GM23338 (cell line): ENCODE measurements around the gene CETN1. TPM values are rescaled to one million over a fixed set of nuclear protein-coding genes. Genes with fewer than 3 reads are reported as not detected.
A peak's percentile ranks its signal among the peaks of the same experiment; 100 is the strongest.

ENCODE experiments used
- ATAC-seq: fragments of 200-7000 bp; cut with Tn5 transposase; 3 replicates; pipeline ENCODE4 v1.9.1; 2020
- DNase-seq: peaks from one replicate; pipeline ENCODE4 v3.0.0-alpha.2; 2015; ENCODE audit warnings: low spot score
- H2AFZ ChIP-seq: fragments of 200-600 bp; sonication (generic); 2 replicates; pipeline ENCODE4 v1.8.0; 2016; ENCODE audit warnings: antibody characterized with exemption, mild to moderate bottlenecking, moderate library complexity
- H3F3A ChIP-seq: fragments of 200-600 bp; sonication (generic); replicated peaks from 2 replicates; pipeline ENCODE4 v1.8.0; 2017; ENCODE audit warnings: antibody characterized with exemption, mixed run types, low read depth
- H3K27ac ChIP-seq: fragments of 200-600 bp; sonication (generic); 2 replicates; pipeline ENCODE4 v1.6.1; 2016; ENCODE audit warnings: low read depth
- H3K27me3 ChIP-seq: fragments of 200-600 bp; sonication (generic); 2 replicates; pipeline ENCODE4 v1.8.0; 2016; ENCODE audit warnings: mild to moderate bottlenecking, mixed run types, moderate library complexity; ENCODE audit not compliant: insufficient read depth
- H3K36me3 ChIP-seq: fragments of 200-600 bp; sonication (generic); 2 replicates; pipeline ENCODE4 v1.8.0; 2016; ENCODE audit warnings: mild to moderate bottlenecking; ENCODE audit not compliant: insufficient read depth
- H3K4me1 ChIP-seq: fragments of 200-600 bp; sonication (generic); 2 replicates; pipeline ENCODE4 v1.8.0; 2016; ENCODE audit warnings: mild to moderate bottlenecking, moderate library complexity; ENCODE audit not compliant: insufficient read depth
- H3K4me2 ChIP-seq: fragments of 200-600 bp; sonication (generic); 2 replicates; pipeline ENCODE4 v1.7.1; 2017; ENCODE audit warnings: mixed run types
- H3K4me3 ChIP-seq: fragments of 200-600 bp; sonication (generic); 2 replicates; pipeline ENCODE4 v1.6.1; 2016; ENCODE audit warnings: mixed run types
- H3K79me2 ChIP-seq: fragments of 200-600 bp; sonication (generic); replicated peaks from 2 replicates; pipeline ENCODE4 v1.8.0; 2017; ENCODE audit warnings: mild to moderate bottlenecking; ENCODE audit not compliant: insufficient read depth
- H3K9me2 ChIP-seq: fragments of 200-600 bp; sonication (generic); 2 replicates; pipeline ENCODE4 v1.8.0; 2017; ENCODE audit not compliant: insufficient read depth
- H4K20me1 ChIP-seq: fragments of 200-600 bp; sonication (generic); replicated peaks from 2 replicates; pipeline ENCODE4 v1.8.0; 2017; ENCODE audit warnings: mild to moderate bottlenecking; ENCODE audit not compliant: insufficient read depth
- H3K27ac Mint-ChIP-seq: 2 replicates; pipeline ENCODE4 v1.8.0; 2020; ENCODE audit warnings: inconsistent platforms, mild to moderate bottlenecking, moderate library complexity, mixed read lengths
- H3K27me3 Mint-ChIP-seq: 3 replicates; pipeline ENCODE4 v1.8.0; 2022; ENCODE audit warnings: low read depth, mild to moderate bottlenecking, moderate library complexity, mixed read lengths, inconsistent platforms; ENCODE audit not compliant: insufficient read depth, poor library complexity
- H3K36me3 Mint-ChIP-seq: 3 replicates; pipeline ENCODE4 v1.8.0; 2021; ENCODE audit warnings: low read depth, mild to moderate bottlenecking, inconsistent platforms, moderate library complexity, mixed read lengths
- H3K4me1 Mint-ChIP-seq: 3 replicates; pipeline ENCODE4 v1.8.0; 2020; ENCODE audit warnings: mild to moderate bottlenecking, inconsistent platforms, mixed read lengths
- H3K4me3 Mint-ChIP-seq: 3 replicates; pipeline ENCODE4 v1.8.0; 2021; ENCODE audit warnings: moderate library complexity, mild to moderate bottlenecking, inconsistent platforms, mixed read lengths
- H3K9me3 Mint-ChIP-seq: 3 replicates; pipeline ENCODE4 v1.8.0; 2020; ENCODE audit warnings: moderate library complexity, mild to moderate bottlenecking, inconsistent platforms, mixed read lengths
- CREB1 ChIP-seq: fragments of 250-450 bp; sonication (Bioruptor Pico); IDR thresholded peaks from 2 replicates; pipeline ENCODE4 v1.5.0; 2020; ENCODE audit warnings: low read depth, mild to moderate bottlenecking, moderate library complexity
- NANOG ChIP-seq: IDR thresholded peaks from 2 replicates; pipeline ENCODE4 v1.6.1; 2016; ENCODE audit warnings: antibody characterized with exemption, borderline replicate concordance
- STAT1 ChIP-seq: IDR thresholded peaks from one replicate; pipeline ENCODE4 v1.6.1; 2016; ENCODE audit warnings: antibody characterized with exemption; ENCODE audit not compliant: unreplicated experiment
- ZNF331 ChIP-seq: fragments of 250-450 bp; sonication (Bioruptor Pico); IDR thresholded peaks from 2 replicates; pipeline ENCODE4 v1.5.0; 2020; ENCODE audit warnings: low read depth, mild to moderate bottlenecking, moderate library complexity
- polyA plus RNA-seq: library from polyadenylated mRNA; unstranded; fragments of >200 nt; fragmentation: Nextera tagmentation; extraction: Ambion mirVana; gene quantifications from 2 replicates; pipeline ENCODE4 v1.2.1, GENCODE V29; 2016
- total RNA-seq: library from RNA; depleted of rRNA; stranded (reverse); fragments of >200 nt; shearing (Covaris generic); gene quantifications from 2 replicates; pipeline ENCODE4 v1.2.3, GENCODE V29; 2014
- TF ChIP-seq, protein P1 (sequence below): fragments of 250-450 bp; sonication (Bioruptor Pico); IDR thresholded peaks from 2 replicates; pipeline ENCODE4 v1.5.0; 2020; ENCODE audit warnings: mild to moderate bottlenecking, moderate library complexity
- TF ChIP-seq, protein P2 (sequence below): IDR thresholded peaks from one replicate; pipeline ENCODE4 v1.6.1; 2018; ENCODE audit warnings: antibody characterized with exemption; ENCODE audit not compliant: unreplicated experiment

The CETN1 gene
- total and polyA plus RNA-seq, 2 experiments from 2014 or later: not detected

DNA sequence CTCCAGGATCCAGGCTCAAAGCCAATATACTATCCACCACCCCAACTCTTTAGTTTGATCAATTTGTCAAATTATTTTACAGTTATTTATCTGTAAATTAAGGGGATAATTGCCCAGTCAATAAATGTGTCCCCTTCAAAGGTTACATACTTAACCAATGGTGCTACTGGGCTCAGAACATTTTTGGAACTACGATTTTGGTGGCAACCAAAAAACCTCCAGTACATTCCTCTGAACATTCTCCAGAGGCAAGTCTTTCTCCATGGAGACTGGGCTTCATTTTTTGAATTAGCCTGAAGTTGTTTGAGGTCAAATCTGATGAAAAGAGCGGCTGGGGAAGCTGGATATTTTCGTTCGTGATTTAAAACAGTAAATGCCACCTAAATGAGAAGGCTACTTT is 14.9 kb downstream of the CETN1 start:
- ATAC-seq: no peak
- H3K36me3 ChIP-seq: peaks cover 2% of the 10 kb centered on the region; the same call in 1 of the 2 replicates

More for the DNA sequence above, 14.9 kb downstream of the CETN1 start:
- H2AFZ ChIP-seq: peak overlapping the region; percentile 80; the same call in 1 of the 2 replicates
- H3K9me2 ChIP-seq: no peaks in the 10 kb centered on the region
- no peaks in the 10 kb centered on the region for H3K79me2 ChIP-seq
- no peak overlapping the region for H3K4me3 Mint-ChIP-seq
- H3K4me1 ChIP-seq: peaks cover 4% of the 10 kb centered on the region; the same call in 1 of the 2 replicates
- H3K27ac Mint-ChIP-seq: no peak overlapping the region
- TF ChIP-seq STAT1 (no peak), CREB1 (CRISPR knock-in tag) (no peak), NANOG (no peak), ZNF331 (CRISPR knock-in tag) (no peak)
- TF ChIP-seq, protein P1, sequence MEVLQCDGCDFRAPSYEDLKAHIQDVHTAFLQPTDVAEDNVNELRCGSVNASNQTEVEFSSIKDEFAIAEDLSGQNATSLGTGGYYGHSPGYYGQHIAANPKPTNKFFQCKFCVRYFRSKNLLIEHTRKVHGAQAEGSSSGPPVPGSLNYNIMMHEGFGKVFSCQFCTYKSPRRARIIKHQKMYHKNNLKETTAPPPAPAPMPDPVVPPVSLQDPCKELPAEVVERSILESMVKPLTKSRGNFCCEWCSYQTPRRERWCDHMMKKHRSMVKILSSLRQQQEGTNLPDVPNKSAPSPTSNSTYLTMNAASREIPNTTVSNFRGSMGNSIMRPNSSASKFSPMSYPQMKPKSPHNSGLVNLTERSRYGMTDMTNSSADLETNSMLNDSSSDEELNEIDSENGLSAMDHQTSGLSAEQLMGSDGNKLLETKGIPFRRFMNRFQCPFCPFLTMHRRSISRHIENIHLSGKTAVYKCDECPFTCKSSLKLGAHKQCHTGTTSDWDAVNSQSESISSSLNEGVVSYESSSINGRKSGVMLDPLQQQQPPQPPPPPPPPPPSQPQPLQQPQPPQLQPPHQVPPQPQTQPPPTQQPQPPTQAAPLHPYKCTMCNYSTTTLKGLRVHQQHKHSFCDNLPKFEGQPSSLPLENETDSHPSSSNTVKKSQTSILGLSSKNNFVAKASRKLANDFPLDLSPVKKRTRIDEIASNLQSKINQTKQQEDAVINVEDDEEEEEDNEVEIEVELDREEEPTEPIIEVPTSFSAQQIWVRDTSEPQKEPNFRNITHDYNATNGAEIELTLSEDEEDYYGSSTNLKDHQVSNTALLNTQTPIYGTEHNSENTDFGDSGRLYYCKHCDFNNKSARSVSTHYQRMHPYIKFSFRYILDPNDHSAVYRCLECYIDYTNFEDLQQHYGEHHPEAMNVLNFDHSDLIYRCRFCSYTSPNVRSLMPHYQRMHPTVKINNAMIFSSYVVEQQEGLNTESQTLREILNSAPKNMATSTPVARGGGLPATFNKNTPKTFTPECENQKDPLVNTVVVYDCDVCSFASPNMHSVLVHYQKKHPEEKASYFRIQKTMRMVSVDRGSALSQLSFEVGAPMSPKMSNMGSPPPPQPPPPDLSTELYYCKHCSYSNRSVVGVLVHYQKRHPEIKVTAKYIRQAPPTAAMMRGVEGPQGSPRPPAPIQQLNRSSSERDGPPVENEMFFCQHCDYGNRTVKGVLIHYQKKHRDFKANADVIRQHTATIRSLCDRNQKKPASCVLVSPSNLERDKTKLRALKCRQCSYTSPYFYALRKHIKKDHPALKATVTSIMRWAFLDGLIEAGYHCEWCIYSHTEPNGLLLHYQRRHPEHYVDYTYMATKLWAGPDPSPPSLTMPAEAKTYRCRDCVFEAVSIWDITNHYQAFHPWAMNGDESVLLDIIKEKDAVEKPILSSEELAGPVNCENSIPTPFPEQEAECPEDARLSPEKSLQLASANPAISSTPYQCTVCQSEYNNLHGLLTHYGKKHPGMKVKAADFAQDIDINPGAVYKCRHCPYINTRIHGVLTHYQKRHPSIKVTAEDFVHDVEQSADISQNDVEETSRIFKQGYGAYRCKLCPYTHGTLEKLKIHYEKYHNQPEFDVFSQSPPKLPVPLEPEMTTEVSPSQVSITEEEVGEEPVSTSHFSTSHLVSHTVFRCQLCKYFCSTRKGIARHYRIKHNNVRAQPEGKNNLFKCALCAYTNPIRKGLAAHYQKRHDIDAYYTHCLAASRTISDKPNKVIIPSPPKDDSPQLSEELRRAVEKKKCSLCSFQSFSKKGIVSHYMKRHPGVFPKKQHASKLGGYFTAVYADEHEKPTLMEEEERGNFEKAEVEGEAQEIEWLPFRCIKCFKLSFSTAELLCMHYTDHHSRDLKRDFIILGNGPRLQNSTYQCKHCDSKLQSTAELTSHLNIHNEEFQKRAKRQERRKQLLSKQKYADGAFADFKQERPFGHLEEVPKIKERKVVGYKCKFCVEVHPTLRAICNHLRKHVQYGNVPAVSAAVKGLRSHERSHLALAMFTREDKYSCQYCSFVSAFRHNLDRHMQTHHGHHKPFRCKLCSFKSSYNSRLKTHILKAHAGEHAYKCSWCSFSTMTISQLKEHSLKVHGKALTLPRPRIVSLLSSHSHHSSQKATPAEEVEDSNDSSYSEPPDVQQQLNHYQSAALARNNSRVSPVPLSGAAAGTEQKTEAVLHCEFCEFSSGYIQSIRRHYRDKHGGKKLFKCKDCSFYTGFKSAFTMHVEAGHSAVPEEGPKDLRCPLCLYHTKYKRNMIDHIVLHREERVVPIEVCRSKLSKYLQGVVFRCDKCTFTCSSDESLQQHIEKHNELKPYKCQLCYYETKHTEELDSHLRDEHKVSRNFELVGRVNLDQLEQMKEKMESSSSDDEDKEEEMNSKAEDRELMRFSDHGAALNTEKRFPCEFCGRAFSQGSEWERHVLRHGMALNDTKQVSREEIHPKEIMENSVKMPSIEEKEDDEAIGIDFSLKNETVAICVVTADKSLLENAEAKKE (CRISPR knock-in tag): no peak
- TF ChIP-seq, protein P2, sequence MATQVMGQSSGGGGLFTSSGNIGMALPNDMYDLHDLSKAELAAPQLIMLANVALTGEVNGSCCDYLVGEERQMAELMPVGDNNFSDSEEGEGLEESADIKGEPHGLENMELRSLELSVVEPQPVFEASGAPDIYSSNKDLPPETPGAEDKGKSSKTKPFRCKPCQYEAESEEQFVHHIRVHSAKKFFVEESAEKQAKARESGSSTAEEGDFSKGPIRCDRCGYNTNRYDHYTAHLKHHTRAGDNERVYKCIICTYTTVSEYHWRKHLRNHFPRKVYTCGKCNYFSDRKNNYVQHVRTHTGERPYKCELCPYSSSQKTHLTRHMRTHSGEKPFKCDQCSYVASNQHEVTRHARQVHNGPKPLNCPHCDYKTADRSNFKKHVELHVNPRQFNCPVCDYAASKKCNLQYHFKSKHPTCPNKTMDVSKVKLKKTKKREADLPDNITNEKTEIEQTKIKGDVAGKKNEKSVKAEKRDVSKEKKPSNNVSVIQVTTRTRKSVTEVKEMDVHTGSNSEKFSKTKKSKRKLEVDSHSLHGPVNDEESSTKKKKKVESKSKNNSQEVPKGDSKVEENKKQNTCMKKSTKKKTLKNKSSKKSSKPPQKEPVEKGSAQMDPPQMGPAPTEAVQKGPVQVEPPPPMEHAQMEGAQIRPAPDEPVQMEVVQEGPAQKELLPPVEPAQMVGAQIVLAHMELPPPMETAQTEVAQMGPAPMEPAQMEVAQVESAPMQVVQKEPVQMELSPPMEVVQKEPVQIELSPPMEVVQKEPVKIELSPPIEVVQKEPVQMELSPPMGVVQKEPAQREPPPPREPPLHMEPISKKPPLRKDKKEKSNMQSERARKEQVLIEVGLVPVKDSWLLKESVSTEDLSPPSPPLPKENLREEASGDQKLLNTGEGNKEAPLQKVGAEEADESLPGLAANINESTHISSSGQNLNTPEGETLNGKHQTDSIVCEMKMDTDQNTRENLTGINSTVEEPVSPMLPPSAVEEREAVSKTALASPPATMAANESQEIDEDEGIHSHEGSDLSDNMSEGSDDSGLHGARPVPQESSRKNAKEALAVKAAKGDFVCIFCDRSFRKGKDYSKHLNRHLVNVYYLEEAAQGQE: no peak
- peaks cover 5% of the 10 kb centered on the region for H3K27me3 Mint-ChIP-seq
- H3F3A ChIP-seq: peaks cover 9% of the 10 kb centered on the region
- H3K27ac ChIP-seq: no peak overlapping the region
- DNase-seq: no peak
- peaks cover 10% of the 10 kb centered on the region; the same call in 2 of the 3 replicates for H3K9me3 Mint-ChIP-seq
- no peak overlapping the region for H3K4me2 ChIP-seq
- H4K20me1 ChIP-seq: no peaks in the 10 kb centered on the region
- H3K36me3 Mint-ChIP-seq: no peaks in the 10 kb centered on the region; the same call in 2 of the 3 replicates
- no peaks in the 10 kb centered on the region for H3K27me3 ChIP-seq
- H3K4me1 Mint-ChIP-seq: peaks cover 6% of the 10 kb centered on the region; the same call in 2 of the 3 replicates
- H3K4me3 ChIP-seq: no peak overlapping the region
